Measurements from ENCODE around the gene PARP3. TPM values are rescaled to one million over a fixed set of nuclear protein-coding genes. Genes with fewer than 3 reads are reported as not detected.

PARP3 gene
- total RNA-seq, 1 donor from 2014 or later: 24.6 TPM

DNA sequence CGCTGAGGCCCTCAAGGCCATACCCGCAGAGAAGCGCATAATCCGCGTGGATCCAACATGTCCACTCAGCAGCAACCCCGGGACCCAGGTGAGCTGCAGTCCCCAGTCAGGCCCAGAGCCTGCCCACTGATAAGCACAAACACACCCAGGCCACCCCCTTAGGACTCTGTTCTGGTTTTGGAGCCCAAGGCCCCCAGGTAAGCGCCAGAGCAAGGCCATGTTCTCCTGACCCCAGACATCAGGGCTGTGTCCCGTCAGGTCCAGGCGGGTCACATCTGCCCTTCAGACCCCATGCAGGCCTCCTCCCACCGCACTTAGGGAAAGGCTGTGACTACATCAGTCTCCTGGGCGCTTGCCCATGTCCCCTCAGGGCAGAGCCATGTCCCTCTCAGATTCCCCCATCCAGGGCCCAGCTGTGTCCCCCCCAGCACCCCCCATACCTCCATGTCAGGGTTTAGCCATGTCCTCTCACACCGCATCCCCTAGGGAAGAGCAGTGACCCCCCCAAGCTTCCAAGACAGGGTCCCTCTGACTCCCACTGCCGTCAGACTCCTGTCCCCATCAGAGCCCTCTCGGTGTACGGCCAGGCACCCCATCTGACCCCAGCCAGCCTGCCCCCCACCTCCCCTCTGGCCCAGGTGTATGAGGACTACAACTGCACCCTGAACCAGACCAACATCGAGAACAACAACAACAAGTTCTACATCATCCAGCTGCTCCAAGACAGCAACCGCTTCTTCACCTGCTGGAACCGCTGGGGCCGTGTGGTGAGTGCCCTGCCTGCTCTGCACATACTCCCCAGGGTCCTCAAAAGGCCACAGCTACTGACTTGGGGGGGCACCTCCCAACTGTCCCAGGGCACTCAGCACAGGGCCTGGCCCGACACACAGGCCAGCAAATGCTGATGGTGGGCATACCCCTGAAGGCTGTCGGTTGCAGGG is 1.6 kb downstream of the PARP3 start:
- Histone ChIP-seq H3K27me3 (ENCODE audit: low read depth) (no peaks in the 10 kb centered on the region), H3K36me3 (peaks cover 20% of the 10 kb centered on the region), H3K4me1 (peaks cover 29% of the 10 kb centered on the region), H3K4me3 (peak overlapping the region; percentile 91), H3K27ac (peak overlapping the region; percentile 98), H3K9me3 (no peaks in the 10 kb centered on the region)
- TF ChIP-seq, protein P1, sequence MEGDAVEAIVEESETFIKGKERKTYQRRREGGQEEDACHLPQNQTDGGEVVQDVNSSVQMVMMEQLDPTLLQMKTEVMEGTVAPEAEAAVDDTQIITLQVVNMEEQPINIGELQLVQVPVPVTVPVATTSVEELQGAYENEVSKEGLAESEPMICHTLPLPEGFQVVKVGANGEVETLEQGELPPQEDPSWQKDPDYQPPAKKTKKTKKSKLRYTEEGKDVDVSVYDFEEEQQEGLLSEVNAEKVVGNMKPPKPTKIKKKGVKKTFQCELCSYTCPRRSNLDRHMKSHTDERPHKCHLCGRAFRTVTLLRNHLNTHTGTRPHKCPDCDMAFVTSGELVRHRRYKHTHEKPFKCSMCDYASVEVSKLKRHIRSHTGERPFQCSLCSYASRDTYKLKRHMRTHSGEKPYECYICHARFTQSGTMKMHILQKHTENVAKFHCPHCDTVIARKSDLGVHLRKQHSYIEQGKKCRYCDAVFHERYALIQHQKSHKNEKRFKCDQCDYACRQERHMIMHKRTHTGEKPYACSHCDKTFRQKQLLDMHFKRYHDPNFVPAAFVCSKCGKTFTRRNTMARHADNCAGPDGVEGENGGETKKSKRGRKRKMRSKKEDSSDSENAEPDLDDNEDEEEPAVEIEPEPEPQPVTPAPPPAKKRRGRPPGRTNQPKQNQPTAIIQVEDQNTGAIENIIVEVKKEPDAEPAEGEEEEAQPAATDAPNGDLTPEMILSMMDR (IDR thresholded peaks at IDR 0.05): no peak
- DNase-seq: no peak
- intact Hi-C loops (cut with DNase I): no loop called here
- no peak for ATAC-seq

DNA sequence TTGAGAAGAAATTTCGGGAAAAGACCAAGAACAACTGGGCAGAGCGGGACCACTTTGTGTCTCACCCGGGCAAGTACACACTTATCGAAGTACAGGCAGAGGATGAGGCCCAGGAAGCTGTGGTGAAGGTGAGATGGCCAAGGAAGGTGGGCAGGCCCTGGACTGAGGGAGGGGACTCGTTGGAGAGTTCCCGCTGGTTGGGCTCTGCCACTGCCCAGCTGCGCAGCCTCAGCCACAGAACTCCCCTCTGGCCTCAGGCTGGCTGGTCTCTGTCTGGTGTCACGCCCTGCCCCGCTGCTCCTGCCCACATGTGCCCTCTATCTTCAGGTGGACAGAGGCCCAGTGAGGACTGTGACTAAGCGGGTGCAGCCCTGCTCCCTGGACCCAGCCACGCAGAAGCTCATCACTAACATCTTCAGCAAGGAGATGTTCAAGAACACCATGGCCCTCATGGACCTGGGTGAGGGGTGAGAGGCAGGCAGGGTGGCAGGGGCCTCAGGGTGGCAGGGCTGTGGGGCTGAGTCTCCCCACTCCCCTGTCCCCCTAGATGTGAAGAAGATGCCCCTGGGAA is 2.4 kb downstream of the PARP3 start:
- H3K9me3 ChIP-seq: no peaks in the 10 kb centered on the region
- DNase-seq (no peak), ATAC-seq (no peak)
- peaks cover 22% of the 10 kb centered on the region for H3K36me3 ChIP-seq
- H3K4me1 ChIP-seq: peaks cover 29% of the 10 kb centered on the region
- intact Hi-C loops (cut with DNase I): no loop called here
- no peaks in the 10 kb centered on the region for H3K27me3 ChIP-seq (ENCODE audit: low read depth)
- H3K4me3 ChIP-seq: no peak overlapping the region
- TF ChIP-seq, protein P1 (IDR thresholded peaks at IDR 0.05): no peak
- no peak overlapping the region for H3K27ac ChIP-seq

DNA sequence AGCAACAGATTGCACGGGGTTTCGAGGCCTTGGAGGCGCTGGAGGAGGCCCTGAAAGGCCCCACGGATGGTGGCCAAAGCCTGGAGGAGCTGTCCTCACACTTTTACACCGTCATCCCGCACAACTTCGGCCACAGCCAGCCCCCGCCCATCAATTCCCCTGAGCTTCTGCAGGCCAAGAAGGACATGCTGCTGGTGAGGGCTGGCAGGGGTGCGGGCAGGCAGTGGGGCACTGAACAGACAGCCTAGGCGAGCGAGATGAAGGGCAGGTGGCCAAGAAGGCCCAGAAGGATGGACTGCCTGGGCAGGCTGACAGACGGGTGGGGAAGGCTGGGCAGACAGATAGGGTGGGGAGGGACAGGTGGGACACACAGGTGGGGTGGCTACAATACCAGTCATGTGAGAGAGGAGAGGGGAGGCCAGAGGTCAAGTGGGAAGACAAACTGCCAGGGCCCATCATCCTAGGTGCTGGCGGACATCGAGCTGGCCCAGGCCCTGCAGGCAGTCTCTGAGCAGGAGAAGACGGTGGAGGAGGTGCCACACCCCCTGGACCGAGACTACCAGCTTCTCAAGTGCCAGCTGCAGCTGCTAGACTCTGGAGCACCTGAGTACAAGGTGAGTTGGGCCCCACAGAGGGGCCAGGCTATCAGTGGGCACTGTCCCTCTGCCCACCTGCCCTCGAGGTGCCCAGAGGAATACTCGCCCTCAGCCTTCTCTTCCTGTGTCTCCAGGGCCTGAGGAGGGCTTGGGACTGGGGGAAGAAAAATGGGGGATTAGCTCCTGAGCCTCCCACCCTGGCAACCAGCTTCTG is 3.1 kb downstream of the PARP3 start:
- peaks cover 23% of the 10 kb centered on the region for H3K4me1 ChIP-seq
- TF ChIP-seq, protein P1 (IDR thresholded peaks at IDR 0.05): no peak
- no peak for ATAC-seq
- DNase-seq: no peak
- no peaks in the 10 kb centered on the region for H3K27me3 ChIP-seq (ENCODE audit: low read depth)
- intact Hi-C loops (cut with DNase I): no loop called here
- H3K27ac ChIP-seq: no peak overlapping the region
- H3K9me3 ChIP-seq: no peaks in the 10 kb centered on the region
- H3K36me3 ChIP-seq: peaks cover 22% of the 10 kb centered on the region
- H3K4me3 ChIP-seq: no peak overlapping the region

DNA sequence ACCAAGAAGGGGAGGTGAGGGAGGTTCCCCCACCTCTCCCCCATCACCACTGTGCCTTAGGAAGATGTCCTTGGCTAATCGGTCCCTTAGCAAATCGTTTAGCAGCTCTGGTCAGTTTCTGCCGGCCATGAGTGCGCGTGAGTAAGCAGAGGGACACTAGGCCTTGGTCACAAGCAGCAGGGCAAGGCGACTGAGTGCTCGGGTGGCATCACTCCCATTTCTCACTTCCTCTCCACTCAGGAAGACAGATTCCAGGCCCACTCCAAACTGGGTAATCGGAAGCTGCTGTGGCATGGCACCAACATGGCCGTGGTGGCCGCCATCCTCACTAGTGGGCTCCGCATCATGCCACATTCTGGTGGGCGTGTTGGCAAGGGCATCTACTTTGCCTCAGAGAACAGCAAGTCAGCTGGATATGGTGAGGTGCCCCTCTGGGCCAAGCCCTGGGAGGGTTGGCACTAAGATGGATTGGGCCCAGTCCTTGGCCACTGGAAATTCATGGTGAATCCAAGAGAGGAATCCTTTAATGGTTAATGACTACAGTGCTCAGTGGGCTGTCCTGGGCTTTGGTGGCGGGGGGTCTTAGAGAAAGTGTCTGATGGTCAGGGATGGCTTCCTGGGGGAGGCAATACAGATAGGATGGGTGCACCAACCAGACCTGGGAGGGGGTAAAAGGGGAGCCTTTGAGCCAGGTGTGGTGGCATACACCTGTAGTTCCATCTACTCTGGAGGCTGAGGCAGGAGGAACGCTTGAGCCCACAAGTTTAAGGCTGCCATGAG is 4.0 kb downstream of the PARP3 start:
- Histone ChIP-seq H3K4me3 (no peak overlapping the region), H3K36me3 (peaks cover 22% of the 10 kb centered on the region), H3K27me3 (ENCODE audit: low read depth) (no peaks in the 10 kb centered on the region), H3K27ac (no peak overlapping the region), H3K9me3 (no peaks in the 10 kb centered on the region), H3K4me1 (peaks cover 14% of the 10 kb centered on the region)
- DNase-seq (no peak), ATAC-seq (no peak)
- intact Hi-C loops (cut with DNase I): no loop called here
- TF ChIP-seq, protein P1 (IDR thresholded peaks at IDR 0.05): no peak

DNA sequence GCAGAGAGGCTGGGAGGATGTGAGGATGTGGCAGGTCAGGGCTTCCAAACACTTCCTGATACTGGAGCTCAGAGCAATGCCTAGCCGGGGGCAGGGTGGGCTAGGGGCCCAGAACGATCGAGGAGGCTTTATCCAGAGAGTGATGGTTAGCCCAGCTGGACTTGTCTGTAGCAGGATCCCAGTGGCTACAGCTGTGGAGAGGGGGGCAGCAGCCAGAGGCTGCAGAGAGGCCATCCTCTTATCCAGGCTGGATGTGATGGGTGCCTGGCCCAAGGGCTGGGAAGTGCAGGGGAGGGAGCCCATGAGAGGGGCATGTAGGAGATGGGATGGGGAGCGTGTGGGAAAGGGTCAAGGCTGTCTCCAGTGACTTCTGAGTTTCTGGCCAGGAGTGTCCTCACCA is 4.6 kb downstream of the PARP3 start:
- Histone ChIP-seq H3K9me3 (no peaks in the 10 kb centered on the region), H3K27me3 (ENCODE audit: low read depth) (no peaks in the 10 kb centered on the region), H3K36me3 (peaks cover 22% of the 10 kb centered on the region), H3K27ac (no peak overlapping the region), H3K4me1 (peaks cover 12% of the 10 kb centered on the region), H3K4me3 (no peak overlapping the region)
- TF ChIP-seq, protein P1 (IDR thresholded peaks at IDR 0.05): no peak
- intact Hi-C loops (cut with DNase I): no loop called here
- DNase-seq: no peak
- no peak for ATAC-seq
